ENCODE results near the gene FZR1.
A peak's percentile ranks its signal among the peaks of the same experiment; 100 is the strongest.
"Not testable (repeated sequence)": the region's sequence is repeated elsewhere in the genome, so short reads cannot be mapped to it uniquely, and the experiment has no call there.

The FZR1 gene

GRCh38 chr19:3550947-3551791 is 45.1 kb downstream of the FZR1 start:
- DNase-seq = no peak

- DNase-seq = no peak
Observed at GRCh38 chr19:3551792-3552095, 45.6 kb downstream of the FZR1 start.

GRCh38 chr19:3554254-3555083 is 48.4 kb downstream of the FZR1 start:
- no peak for DNase-seq

GRCh38 chr19:3555653-3556422 is 49.7 kb downstream of the FZR1 start:
- DNase-seq = no peak

- no peak for DNase-seq
Observed at GRCh38 chr19:3556423-3556977, 50.4 kb downstream of the FZR1 start.

- DNase-seq = no peak
Observed at GRCh38 chr19:3556978-3557460, 50.9 kb downstream of the FZR1 start.

- peak; percentile 95 for DNase-seq
Observed at GRCh38 chr19:3557461-3558248, 51.5 kb downstream of the FZR1 start, which contains the start of gene MFSD12. Gene MFSD12, minus strand, starts transcription at chr19:3557586. Its CDS starts 183 bp downstream, at chr19:3557403.

GRCh38 chr19:3563709-3564524 is 57.8 kb downstream of the FZR1 start:
- DNase-seq = no peak

- DNase-seq = no peak
Observed at GRCh38 chr19:3565139-3565538, 59.0 kb downstream of the FZR1 start.

GRCh38 chr19:3570042-3570441 is 63.9 kb downstream of the FZR1 start:
- DNase-seq = not testable (repeated sequence)

- DNase-seq = no peak
Observed at GRCh38 chr19:3570606-3571011, 64.5 kb downstream of the FZR1 start.

GRCh38 chr19:3572132-3572854 is 66.2 kb downstream of the FZR1 start:
- DNase-seq = peak; percentile 97

GRCh38 chr19:3572855-3573161 is 66.7 kb downstream of the FZR1 start, which contains the start of gene HMG20B:
Gene HMG20B, plus strand, starts transcription at chr19:3572944. Its CDS starts 366 bp downstream, at chr19:3573310.
- DNase-seq = no peak

- DNase-seq = no peak
Observed at GRCh38 chr19:3573162-3573857, 67.2 kb downstream of the FZR1 start.

GRCh38 chr19:3573858-3574637 is 67.9 kb downstream of the FZR1 start:
- peak; percentile 18 for DNase-seq

- no peak for DNase-seq
Observed at GRCh38 chr19:3575260-3575741, 69.2 kb downstream of the FZR1 start.

- DNase-seq = no peak
Observed at GRCh38 chr19:3575949-3576673, 70.0 kb downstream of the FZR1 start.
